Omental fat pad (tissue), 4 donors: ENCODE results near the gene RPLP1. TPM values are rescaled to one million over a fixed set of nuclear protein-coding genes. Genes with fewer than 3 reads are reported as not detected.

Experiments used
- ATAC-seq: fragments of 150-250 bp; one replicate; pipeline ENCODE4 v1.9.1; 2016; ENCODE audit warnings: mild to moderate bottlenecking, moderate library complexity; ENCODE audit not compliant: low FRiP score
- DNase-seq: peaks from one replicate; pipeline ENCODE4 v3.0.0-alpha.2; 2019; ENCODE audit warnings: low spot score
- total RNA-seq, 4 donors: library from RNA; depleted of rRNA; stranded (reverse); fragments of >200 nt; gene quantifications; one replicate each; pipeline ENCODE4 v1.1.0, GENCODE V29; 2016
- TF ChIP-seq, protein P1 (sequence below), 3 donors: fragments of 450-650 bp; IDR thresholded peaks; one replicate each; pipeline ENCODE4 v1.5.1; 2016 to 2017; ENCODE audit warnings: antibody characterized with exemption in 3 of 3, mild to moderate bottlenecking in 3 of 3, moderate library complexity in 2 of 3

RPLP1 gene
- 100 to 1,000 TPM; 539 to 795 (median 579) TPM for total RNA-seq

DNA sequence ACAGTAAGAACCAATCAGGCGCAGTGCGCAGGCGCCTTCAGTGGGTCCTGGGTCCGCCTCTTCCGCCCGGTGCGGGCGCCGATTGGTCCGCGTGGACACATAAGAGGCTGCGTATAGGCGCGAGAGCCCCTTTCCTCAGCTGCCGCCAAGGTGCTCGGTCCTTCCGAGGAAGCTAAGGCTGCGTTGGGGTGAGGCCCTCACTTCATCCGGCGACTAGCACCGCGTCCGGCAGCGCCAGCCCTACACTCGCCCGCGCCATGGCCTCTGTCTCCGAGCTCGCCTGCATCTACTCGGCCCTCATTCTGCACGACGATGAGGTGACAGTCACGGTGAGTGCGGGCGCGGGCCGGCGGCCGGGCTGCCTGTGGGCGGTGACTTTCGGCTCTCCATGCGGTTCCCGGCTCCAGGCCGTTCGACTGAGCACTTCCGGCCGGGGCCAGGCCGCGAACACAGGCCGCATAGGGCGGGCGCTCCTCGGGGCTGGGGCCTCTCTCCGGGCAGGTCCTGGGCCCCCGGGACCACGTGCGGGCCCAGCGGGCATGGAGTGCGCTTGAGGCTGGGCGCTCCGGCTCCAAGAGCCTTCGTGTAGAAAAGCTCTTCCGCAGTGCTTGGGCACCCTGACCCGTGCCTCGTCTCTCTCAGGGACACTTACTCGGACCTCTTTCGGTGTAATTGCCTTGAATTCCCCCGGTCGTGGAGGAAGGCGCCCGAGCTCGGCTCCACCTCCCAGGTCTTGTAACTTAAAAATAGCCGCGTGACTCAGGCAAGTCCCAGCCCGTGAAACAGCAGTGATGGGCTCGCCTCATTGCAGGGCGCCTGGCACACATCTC, at the start of gene RPLP1:
TSS of gene RPLP1 (plus strand) at position 127 of the 830 bp plus-strand sequence. CDS start at position 258, 131 bp downstream.
- TF ChIP-seq, protein P1, sequence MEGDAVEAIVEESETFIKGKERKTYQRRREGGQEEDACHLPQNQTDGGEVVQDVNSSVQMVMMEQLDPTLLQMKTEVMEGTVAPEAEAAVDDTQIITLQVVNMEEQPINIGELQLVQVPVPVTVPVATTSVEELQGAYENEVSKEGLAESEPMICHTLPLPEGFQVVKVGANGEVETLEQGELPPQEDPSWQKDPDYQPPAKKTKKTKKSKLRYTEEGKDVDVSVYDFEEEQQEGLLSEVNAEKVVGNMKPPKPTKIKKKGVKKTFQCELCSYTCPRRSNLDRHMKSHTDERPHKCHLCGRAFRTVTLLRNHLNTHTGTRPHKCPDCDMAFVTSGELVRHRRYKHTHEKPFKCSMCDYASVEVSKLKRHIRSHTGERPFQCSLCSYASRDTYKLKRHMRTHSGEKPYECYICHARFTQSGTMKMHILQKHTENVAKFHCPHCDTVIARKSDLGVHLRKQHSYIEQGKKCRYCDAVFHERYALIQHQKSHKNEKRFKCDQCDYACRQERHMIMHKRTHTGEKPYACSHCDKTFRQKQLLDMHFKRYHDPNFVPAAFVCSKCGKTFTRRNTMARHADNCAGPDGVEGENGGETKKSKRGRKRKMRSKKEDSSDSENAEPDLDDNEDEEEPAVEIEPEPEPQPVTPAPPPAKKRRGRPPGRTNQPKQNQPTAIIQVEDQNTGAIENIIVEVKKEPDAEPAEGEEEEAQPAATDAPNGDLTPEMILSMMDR (IDR thresholded peaks at IDR 0.05): no peak
- ATAC-seq (peak; percentile 94), DNase-seq (peak; percentile 95)

DNA sequence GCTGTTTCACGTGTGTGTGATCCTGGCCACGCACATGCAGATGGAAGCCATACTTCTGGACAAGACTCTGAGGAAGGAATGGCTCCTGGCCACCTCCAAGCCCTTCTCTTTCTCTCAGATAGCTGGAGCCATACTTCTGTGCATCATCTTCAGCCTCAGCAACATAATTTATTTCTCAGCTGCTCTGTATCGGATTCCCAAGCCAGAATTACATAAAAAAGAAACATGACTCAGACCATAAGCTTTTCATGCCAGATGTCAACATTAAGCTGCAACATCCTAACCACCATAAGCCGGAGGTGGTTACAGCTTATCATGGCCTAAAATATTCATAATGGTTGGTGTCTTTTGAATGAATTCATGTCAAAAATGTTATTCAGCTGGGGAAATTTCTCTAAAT, 49.0 kb upstream of the RPLP1 start:
- DNase-seq: no peak
- peak; percentile 79 for ATAC-seq
- TF ChIP-seq, protein P1 (IDR thresholded peaks at IDR 0.05): no peak

- no peak for DNase-seq
- ATAC-seq: no peak
- TF ChIP-seq, protein P1 (IDR thresholded peaks at IDR 0.05): no peak
These were observed 47.5 kb upstream of the RPLP1 start for GRCh38 chr15:69405110-69405509.

DNA sequence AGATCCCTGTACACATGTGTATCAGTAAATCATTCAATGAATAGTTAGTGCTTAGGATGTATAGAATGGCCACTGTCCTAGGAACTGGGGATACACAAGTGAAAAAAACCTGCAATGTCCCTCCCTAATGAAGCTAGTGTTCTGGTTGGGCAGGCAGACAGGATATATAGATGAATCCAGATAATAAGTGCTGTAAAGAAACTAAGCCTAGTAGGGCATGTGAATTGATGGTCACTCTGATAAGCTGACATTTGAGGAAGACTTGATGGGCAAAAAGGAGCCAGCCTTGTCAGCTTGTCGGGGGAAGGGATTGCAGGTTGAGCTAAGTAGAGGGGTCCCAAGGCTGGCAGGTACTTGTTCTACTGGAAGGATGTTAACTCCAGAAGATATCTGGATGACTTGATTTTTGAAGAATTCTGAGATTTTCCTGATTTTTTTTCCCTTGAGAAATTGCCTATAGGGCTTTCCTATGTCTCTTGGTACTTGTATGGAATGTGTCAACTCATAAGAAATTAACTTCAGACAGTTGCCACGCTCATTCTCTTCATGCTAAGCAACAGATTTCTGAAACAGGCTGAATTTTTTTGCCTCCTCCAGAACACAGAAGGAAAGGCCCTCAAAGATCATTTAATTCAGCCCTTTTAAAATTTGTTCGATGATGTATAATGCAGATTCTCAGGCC, 44.8 kb upstream of the RPLP1 start:
- TF ChIP-seq, protein P1 (IDR thresholded peaks at IDR 0.05): no peak
- ATAC-seq (no peak), DNase-seq (no peak)

DNA sequence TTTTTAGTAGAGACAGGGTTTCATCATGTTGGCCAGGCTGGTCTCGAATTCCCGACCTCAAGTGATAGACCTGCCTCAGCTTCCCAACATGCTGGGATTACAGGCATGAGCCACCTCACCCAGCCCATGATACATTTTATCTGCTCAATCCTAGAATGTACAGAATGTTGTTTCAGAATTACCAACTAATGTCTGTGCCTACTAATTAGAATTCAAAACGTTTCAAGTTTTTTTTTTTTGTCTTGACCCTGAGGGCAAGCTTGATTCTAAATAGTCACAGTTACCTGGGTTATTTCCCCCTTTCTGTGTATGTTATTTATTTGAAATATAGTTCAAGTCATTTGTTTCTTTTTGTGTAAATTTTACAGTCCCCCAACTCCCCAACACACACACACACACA, 43.8 kb upstream of the RPLP1 start:
- TF ChIP-seq, protein P1 (IDR thresholded peaks at IDR 0.05): no peak
- DNase-seq (no peak), ATAC-seq (no peak)

GRCh38 chr15:69410248-69410874, 42.3 kb upstream of the RPLP1 start:
- TF ChIP-seq, protein P1 (IDR thresholded peaks at IDR 0.05): no peak
- ATAC-seq: no peak
- no peak for DNase-seq
